GM12875 (cell line): ENCODE data around the gene RWDD3.

ENCODE experiments used
- H3K4me3 ChIP-seq: one replicate; pipeline ENCODE4 v1.5.1; 2011; ENCODE audit warnings: low read depth, low read length, control low read depth
- TF ChIP-seq, protein P1 (sequence below): IDR thresholded peaks from 2 replicates; pipeline ENCODE4 v1.5.1; 2011; ENCODE audit warnings: low read depth, mild to moderate bottlenecking, control low read depth, inconsistent platforms, low read length, moderate library complexity, borderline replicate concordance; ENCODE audit not compliant: insufficient read depth

RWDD3 gene

DNA sequence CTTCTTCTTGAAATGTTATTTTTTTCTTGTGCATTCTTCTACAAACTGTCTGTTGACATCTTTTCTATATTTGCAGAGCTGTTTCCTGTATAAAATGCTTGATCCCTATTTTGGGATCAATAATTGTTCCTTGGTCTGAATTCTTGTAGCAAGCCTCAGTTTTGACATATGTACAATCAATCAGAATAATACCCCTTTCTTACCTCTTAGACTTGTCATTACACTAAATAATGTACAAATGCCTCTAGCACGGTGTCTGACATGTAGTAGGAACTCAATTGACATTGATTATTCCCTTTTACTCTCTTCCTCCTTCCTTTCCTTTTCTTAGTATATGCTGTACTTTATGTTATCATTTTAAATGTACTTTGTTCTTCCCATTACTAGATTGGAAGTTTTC, 25.2 kb downstream of the RWDD3 start:
- TF ChIP-seq, protein P1, sequence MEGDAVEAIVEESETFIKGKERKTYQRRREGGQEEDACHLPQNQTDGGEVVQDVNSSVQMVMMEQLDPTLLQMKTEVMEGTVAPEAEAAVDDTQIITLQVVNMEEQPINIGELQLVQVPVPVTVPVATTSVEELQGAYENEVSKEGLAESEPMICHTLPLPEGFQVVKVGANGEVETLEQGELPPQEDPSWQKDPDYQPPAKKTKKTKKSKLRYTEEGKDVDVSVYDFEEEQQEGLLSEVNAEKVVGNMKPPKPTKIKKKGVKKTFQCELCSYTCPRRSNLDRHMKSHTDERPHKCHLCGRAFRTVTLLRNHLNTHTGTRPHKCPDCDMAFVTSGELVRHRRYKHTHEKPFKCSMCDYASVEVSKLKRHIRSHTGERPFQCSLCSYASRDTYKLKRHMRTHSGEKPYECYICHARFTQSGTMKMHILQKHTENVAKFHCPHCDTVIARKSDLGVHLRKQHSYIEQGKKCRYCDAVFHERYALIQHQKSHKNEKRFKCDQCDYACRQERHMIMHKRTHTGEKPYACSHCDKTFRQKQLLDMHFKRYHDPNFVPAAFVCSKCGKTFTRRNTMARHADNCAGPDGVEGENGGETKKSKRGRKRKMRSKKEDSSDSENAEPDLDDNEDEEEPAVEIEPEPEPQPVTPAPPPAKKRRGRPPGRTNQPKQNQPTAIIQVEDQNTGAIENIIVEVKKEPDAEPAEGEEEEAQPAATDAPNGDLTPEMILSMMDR = no peak
- H3K4me3 ChIP-seq = no peak overlapping the region

DNA sequence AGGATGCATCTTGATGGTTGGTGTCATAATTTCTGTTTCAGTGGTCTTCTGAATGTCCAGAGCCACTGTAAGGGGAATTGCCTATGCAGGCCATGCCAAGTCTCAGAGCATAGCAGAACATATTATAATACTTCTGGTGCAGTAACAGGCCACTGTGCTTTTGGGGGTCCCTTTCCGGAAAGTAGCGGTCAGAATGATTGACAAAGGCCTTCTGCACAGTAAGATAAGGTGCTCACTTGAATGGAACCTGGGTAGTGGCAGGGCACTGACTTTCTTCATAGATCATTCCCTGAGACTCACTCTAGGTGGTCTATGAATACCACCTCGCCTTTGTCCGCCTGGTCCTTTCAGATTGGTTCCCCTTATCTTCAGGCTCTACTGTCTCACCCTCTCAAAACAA, 28.9 kb downstream of the RWDD3 start:
- TF ChIP-seq, protein P1 = no peak
- no peak overlapping the region for H3K4me3 ChIP-seq

DNA sequence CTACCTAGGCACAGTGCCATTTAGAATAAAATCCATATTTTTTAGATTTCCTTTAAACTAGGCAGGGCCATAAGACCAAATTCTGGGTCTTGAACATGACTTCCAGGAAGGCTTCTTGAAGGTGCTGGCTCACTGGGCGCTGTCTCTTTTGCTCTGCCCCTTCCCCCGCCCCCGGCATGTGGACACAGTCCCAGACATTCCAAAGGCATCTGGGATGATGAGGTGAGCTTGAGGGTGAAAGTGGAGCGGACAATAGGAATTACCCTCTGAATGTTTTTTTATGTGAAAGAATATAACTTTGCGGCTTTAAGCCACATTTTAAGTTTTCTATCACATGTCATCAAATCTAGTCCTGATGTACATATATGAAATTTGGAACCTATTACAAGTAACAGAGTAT, 29.4 kb downstream of the RWDD3 start:
- no peak overlapping the region for H3K4me3 ChIP-seq
- TF ChIP-seq, protein P1 = no peak

DNA sequence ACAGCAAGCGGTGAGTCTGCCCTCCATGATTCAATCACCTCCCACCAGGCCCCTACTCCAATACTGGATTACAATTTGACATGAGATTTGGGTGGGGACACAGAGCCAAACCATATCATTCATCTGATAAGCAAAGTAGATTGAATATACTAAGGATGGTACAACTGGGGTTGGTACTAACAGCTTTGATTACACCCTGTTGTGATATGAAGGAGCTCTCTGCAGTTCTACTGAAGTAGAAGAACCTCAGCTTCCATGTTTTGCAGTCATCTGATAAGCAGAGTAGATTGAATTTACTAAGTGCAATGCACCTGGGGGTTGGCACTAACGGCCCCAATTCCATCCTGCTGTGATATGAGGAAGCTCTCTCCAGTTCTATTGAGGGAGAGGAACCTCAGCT, 31.1 kb downstream of the RWDD3 start:
- H3K4me3 ChIP-seq = no peak overlapping the region
- TF ChIP-seq, protein P1 = no peak

DNA sequence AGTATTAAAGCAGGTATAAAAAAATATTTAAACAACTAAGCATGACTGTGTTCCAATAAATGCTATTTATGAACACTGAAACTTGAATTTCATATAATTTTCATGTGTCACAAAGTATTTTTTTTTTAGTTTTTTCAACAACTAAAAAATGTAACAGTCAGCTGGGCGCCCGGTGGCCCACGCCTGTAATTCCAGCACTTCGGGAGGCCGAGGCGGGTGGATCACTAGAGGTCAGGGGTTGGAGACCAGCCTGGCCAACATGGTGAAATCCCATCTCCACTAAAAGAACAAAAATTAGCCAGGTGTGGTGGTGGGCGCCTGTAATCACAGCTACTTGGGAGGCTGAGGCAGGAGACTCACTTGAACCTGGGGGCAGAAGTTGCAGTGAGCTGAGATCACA, 42.4 kb downstream of the RWDD3 start:
- TF ChIP-seq, protein P1 = no peak
- H3K4me3 ChIP-seq = no peak overlapping the region

DNA sequence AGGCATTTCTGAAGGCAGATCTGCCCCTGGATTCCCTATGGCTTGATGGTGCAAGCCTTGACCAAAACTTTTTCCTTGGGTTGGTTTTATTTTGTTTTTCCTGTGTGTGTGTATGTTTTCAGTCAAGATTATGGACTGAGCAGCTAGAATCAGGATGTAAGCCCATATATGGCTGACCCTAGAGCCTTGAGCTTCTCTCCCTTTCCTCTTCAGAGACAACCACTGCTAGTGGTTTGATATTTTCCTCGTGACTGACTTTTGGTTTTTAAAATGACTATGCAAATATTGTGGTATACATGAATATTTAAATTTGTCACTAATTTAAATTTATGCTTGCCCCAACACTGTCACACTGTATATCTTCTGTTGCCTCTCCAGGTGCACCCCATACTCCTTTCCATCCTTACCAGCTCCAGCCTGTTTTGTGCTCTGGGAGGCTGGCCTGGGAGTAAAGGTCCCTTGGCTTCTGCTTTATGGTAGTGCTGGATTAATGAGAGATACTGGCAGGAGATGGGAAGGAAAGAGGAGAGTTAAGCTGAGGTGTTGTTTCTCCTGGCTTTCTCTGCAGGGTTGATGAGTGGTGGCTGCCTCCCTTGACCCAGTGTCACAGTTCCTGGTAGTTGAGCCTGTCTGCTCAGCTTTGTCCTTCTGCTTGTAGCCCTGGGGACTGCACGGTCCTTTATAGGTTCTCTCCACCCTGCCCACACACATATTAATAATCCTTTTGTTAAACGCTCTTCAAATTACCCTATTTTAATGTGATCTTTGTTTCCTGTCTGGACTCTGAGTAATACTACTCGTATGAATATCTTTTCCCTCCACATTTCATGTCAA, 44.4 kb downstream of the RWDD3 start:
- TF ChIP-seq, protein P1 = no peak

More for the DNA sequence above, 44.4 kb downstream of the RWDD3 start:
- H3K4me3 ChIP-seq = no peak overlapping the region
